ENCODE data around the gene CAGE1. TPM values are rescaled to one million over a fixed set of nuclear protein-coding genes. Genes with fewer than 3 reads are reported as not detected.
"Not testable (repeated sequence)": the region's sequence is repeated elsewhere in the genome, so short reads cannot be mapped to it uniquely, and the experiment has no call there.

Gene CAGE1
- total RNA-seq, 2 donors from 2014 or later: 0.09 to 1.2 TPM

DNA sequence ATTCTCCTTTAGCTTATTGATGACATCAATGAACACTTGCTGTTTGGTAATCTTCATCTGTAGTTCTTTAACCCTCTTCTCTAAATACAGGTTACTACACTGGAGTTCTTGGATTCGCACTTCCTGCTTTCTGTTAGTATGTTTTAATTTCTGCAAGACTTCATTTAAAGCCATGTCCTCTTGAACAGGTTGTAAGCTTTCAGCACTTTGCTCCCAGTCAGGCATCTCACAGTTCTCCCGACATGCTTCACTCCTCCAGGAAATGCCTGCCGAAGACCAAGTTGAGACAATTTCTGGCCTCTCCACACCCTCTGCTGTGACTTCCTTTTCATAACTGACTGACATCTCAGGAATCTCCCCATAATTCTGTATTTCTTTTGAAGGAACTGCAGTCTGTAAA lies 15.8 kb downstream of the CAGE1 start:
- Histone ChIP-seq H3K36me3 (no peaks in the 10 kb centered on the region), H3K4me1 (replicated peaks) (no peaks in the 10 kb centered on the region), H3K27me3 (replicated peaks; ENCODE audit: insufficient read depth) (no peaks in the 10 kb centered on the region), H3K9me3 (no peaks in the 10 kb centered on the region), H3K27ac (no peak overlapping the region), H3K4me3 (no peak overlapping the region)
- TF ChIP-seq POLR2AphosphoS5 (IDR thresholded peaks at IDR 0.05): no peak
- DNase-seq (ENCODE audit: low spot score): no peak
- intact Hi-C loops (cut with DNase I): no loop called here
- 51% methylated on average over 3 of the region's 3 CpGs for WGBS

DNA sequence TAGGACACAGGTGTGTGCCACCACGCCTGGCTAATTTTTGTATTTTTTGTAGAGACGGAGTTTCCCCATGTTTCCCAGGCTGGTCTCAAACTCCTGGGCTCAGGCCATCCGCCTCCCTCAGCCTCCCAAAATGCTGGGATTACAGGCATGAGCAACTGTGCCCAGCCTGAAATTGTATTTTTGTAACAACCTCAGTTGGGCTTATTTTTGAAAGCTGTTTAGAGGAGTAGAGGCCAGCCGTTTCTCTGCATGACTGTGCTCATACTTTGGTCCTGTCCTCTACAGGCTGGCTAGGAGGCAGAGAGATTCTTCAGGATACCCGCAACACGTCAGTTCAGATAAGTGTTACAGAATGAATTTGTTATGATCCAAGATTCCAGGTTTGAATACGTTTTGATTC lies 22.1 kb downstream of the CAGE1 start:
- H3K36me3 ChIP-seq: no peaks in the 10 kb centered on the region
- H3K9me3 ChIP-seq: no peaks in the 10 kb centered on the region
- intact Hi-C loops (cut with DNase I): no loop called here
- no peak for TF ChIP-seq POLR2A (IDR thresholded peaks at IDR 0.05)
- TF ChIP-seq, protein P1, sequence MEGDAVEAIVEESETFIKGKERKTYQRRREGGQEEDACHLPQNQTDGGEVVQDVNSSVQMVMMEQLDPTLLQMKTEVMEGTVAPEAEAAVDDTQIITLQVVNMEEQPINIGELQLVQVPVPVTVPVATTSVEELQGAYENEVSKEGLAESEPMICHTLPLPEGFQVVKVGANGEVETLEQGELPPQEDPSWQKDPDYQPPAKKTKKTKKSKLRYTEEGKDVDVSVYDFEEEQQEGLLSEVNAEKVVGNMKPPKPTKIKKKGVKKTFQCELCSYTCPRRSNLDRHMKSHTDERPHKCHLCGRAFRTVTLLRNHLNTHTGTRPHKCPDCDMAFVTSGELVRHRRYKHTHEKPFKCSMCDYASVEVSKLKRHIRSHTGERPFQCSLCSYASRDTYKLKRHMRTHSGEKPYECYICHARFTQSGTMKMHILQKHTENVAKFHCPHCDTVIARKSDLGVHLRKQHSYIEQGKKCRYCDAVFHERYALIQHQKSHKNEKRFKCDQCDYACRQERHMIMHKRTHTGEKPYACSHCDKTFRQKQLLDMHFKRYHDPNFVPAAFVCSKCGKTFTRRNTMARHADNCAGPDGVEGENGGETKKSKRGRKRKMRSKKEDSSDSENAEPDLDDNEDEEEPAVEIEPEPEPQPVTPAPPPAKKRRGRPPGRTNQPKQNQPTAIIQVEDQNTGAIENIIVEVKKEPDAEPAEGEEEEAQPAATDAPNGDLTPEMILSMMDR (IDR thresholded peaks at IDR 0.05): no peak
- TF ChIP-seq POLR2AphosphoS5 (IDR thresholded peaks at IDR 0.05): no peak
- no peaks in the 10 kb centered on the region for H3K27me3 ChIP-seq (replicated peaks; ENCODE audit: insufficient read depth)
- no peak overlapping the region for H3K27ac ChIP-seq
- no peak overlapping the region for H3K4me3 ChIP-seq
- H3K4me1 ChIP-seq (replicated peaks): no peaks in the 10 kb centered on the region
- DNase-seq (ENCODE audit: low spot score): no peak
- 90% methylated on average over 7 of the region's 7 CpGs for WGBS

DNA sequence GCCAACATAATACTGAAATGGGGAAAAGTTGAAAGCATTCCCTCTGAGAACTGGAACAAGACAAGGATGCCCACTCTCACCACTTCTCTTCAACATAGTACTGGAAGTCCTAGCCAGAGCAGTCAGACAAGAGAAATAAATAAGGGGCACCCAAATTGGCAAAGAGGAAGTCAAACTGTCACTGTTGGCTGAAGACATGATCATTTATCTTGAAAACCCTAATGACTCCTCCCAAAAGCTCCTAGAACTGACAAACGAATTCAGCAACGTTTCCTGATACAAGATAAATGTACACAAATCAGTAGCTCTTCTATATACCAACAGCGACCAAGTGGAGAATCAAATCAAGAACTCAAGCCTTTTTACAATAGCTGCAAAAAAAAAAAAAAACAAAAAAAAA lies 37.6 kb downstream of the CAGE1 start:
- DNase-seq (ENCODE audit: low spot score); H3K27ac ChIP-seq; H3K4me3 ChIP-seq; H3K4me1 ChIP-seq (replicated peaks); H3K9me3 ChIP-seq; intact Hi-C loops (cut with DNase I); H3K27me3 ChIP-seq (replicated peaks; ENCODE audit: insufficient read depth); H3K36me3 ChIP-seq: not testable (repeated sequence)
- 72% methylated on average over 3 of the region's 3 CpGs for WGBS

DNA sequence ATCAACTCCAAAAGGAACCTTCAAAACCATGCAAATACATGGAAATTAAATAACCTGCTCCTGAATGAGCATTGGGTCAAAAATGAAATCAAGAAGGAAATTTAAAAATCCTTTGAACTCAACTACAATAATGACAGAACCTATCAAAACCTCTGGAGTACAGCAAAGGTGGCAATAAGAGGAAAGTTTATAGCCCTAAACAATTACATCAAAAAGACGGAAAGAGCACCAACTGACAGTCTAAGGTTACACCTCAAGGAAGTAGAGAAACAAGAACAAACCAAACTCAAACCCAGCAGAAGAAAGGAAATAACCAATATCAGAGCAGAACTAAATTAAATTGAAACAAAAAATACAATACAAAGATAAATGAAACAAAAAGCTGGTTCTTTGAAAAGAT lies 39.0 kb downstream of the CAGE1 start:
- DNase-seq (ENCODE audit: low spot score); H3K9me3 ChIP-seq; intact Hi-C loops (cut with DNase I); H3K4me3 ChIP-seq; H3K27ac ChIP-seq; H3K27me3 ChIP-seq (replicated peaks; ENCODE audit: insufficient read depth); H3K4me1 ChIP-seq (replicated peaks); H3K36me3 ChIP-seq: not testable (repeated sequence)
- WGBS: 65% methylated on average over 1 of the region's 1 CpG

DNA sequence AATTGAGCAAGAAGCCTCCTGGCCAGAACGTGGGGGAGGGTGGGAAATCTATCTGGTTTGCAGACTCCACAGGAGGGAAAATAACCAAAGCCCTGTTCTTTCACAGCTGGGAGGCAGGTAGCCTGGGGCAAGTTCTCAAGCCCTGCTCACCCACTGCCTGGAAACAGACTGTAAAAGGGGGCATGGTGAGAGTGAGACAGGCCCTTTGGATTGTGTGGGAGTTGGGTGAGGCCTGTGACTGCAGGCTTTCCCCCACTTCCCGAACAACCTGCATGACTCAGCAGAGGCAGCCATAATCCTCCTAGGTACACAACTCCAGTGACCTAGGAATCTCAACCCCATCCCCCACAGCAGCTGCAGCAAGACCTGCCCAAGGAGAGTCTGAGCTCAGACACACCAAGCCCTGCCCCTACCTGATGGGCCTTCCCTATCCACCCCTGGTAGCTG lies 42.0 kb downstream of the CAGE1 start:
- WGBS: 47% methylated on average over 2 of the region's 2 CpGs
- H3K9me3 ChIP-seq; H3K4me3 ChIP-seq; H3K4me1 ChIP-seq (replicated peaks); DNase-seq (ENCODE audit: low spot score); H3K36me3 ChIP-seq; H3K27ac ChIP-seq; H3K27me3 ChIP-seq (replicated peaks; ENCODE audit: insufficient read depth); intact Hi-C loops (cut with DNase I): not testable (repeated sequence)

DNA sequence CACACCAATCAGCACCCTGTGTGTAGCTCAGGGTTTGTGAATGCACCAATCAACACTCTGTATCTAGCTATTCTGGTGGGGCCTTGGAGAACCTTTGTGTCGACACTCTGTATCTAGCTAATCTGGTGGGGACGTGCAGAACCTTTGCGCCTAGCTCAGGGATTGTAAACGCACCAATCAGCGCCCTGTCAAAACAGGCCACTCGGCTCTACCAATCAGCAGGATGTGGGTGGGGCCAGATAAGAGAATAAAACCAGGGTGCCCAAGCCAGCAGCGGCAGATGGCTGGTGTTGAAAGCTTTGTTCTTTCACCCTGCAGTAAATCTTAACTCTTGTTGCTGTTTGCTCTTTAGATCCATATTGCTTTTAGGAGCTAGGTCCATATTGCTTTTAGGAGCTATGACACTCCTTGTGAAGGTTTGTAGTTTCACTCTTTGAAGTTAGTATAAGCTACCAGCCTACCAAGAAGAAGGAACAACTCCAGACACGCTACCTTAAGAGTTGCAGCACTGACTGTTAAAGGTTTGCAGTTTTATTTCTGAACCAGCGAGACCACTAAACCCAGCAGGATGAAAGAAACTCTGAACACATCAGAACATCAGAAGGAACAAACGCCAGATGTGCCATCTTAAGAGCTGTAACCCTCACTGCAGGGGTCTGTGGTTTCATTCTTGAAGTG lies 44.6 kb downstream of the CAGE1 start:
- H3K9me3 ChIP-seq; intact Hi-C loops (cut with DNase I); H3K4me1 ChIP-seq (replicated peaks); H3K27ac ChIP-seq; H3K4me3 ChIP-seq; DNase-seq (ENCODE audit: low spot score); H3K36me3 ChIP-seq; H3K27me3 ChIP-seq (replicated peaks; ENCODE audit: insufficient read depth): not testable (repeated sequence)
- WGBS: 82% methylated on average over 10 of the region's 10 CpGs

DNA sequence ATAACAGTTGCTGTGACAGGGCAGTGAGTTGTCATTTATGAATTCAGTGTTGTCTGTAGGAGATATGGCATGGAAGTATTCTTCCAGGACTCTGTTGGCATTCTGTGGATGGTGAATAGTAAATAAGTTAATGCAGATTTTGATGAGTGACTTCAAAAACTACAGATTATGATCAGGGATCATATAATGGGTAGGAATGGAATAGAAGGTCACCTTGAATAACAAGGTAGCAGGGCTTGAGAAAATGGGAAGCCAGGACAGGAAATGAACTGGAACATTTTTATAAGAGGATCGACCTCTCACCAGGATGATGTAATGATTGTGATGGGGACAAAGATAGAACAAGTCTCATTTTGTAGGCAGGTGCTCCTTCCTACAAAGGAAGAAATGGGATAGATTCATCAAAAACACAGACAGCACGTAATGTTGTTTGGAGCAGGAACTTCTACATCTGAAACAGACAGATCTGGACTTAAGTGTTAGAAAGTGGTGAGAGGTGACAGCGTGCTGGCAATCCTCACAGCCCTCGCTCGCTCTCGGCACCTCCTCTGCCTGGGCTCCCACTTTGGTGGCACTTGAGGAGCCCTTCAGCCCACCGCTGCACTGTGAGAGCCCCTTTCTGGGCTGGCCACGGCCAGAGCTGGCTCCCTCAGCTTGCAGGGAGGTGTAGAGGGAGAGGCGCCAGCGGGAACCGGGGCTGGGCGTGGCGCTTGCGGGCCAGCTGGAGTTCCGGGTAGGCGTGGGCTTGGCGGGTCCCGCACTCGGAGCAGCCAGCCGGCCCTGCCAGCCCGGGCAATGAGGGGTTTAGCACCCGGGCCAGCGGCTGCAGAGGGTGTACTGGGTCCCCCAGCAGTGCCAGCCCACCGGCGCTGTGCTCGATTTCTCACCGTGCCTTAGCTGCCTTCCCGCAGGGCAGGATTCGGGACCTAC lies 45.7 kb downstream of the CAGE1 start:
- no peak overlapping the region for H3K4me3 ChIP-seq
- H3K27ac ChIP-seq: no peak overlapping the region
- no peaks in the 10 kb centered on the region for H3K9me3 ChIP-seq
- intact Hi-C loops (cut with DNase I): no loop called here
- no peaks in the 10 kb centered on the region for H3K4me1 ChIP-seq (replicated peaks)
- no peaks in the 10 kb centered on the region for H3K36me3 ChIP-seq
- DNase-seq (ENCODE audit: low spot score): no peak
- WGBS: 93% methylated on average over 18 of the region's 29 CpGs
- H3K27me3 ChIP-seq (replicated peaks; ENCODE audit: insufficient read depth): no peaks in the 10 kb centered on the region
- TF ChIP-seq POLR2A (IDR thresholded peaks at IDR 0.05) (no peak), POLR2AphosphoS5 (IDR thresholded peaks at IDR 0.05) (no peak)
- TF ChIP-seq, protein P1 (IDR thresholded peaks at IDR 0.05): no peak
